ENCODE measurements around the gene MAP1LC3B.

The MAP1LC3B gene

GRCh38 chr16:87434146-87434667 is 42.1 kb downstream of the MAP1LC3B start:
- no peaks in the 10 kb centered on the region for H3K79me2 ChIP-seq (ENCODE audit: control insufficient read depth, insufficient read depth, low read length, poor library complexity)
- no peak overlapping the region for H4K91ac ChIP-seq (ENCODE audit: low read depth, low read length)
- H3K4me2 ChIP-seq (ENCODE audit: low read length): no peak overlapping the region
- no peak for DNase-seq
- no peak overlapping the region for H3K4ac ChIP-seq (ENCODE audit: low read depth, low read length)
- no peak overlapping the region for H2AK5ac ChIP-seq (ENCODE audit: low read length)
- no peak overlapping the region for H2BK5ac ChIP-seq (ENCODE audit: low read depth, low read length, poor library complexity)
- no peak overlapping the region for H2BK12ac ChIP-seq (ENCODE audit: low read length)
- H3K27me3 ChIP-seq (ENCODE audit: insufficient read depth, low read length): no peaks in the 10 kb centered on the region
- no peak overlapping the region for H3K23ac ChIP-seq (ENCODE audit: low read length)
- H3K4me3 ChIP-seq (ENCODE audit: low read depth, low read length): no peak overlapping the region
- no peak overlapping the region for H4K8ac ChIP-seq (ENCODE audit: low read depth, low read length)
- H2BK120ac ChIP-seq (ENCODE audit: insufficient read depth, low read length, poor library complexity): no peak overlapping the region
- peaks cover 0 to 5% of the 10 kb centered on the region in 2 experiments for H3K4me1 ChIP-seq (ENCODE audit: control insufficient read depth in 1 of 2, insufficient read depth in 2 of 2, low read length in 2 of 2)
- no peak overlapping the region for H3K27ac ChIP-seq (ENCODE audit: low read depth, low read length)
- H3K9ac ChIP-seq (ENCODE audit: low read length): no peak overlapping the region
- H3K14ac ChIP-seq (ENCODE audit: low read length): no peak overlapping the region
- no peaks in the 10 kb centered on the region for H3K9me3 ChIP-seq (ENCODE audit: insufficient read depth, low read depth, low read length)
- peaks cover 2 to 10% of the 10 kb centered on the region in 2 experiments for H3K36me3 ChIP-seq (ENCODE audit: control insufficient read depth in 1 of 2, insufficient read depth in 2 of 2, low read length in 2 of 2)
- no peak overlapping the region for H4K12ac ChIP-seq (ENCODE audit: low read depth, low read length)
- no peaks in the 10 kb centered on the region for H3K79me1 ChIP-seq (ENCODE audit: low read length)
- no CpG with 5 or more reads among the region's 22 CpGs for WGBS (ENCODE audit: extremely low coverage, insufficient coverage, insufficient read length)
- no peak overlapping the region for H3K18ac ChIP-seq (ENCODE audit: low read length)
- H2AFZ ChIP-seq (ENCODE audit: insufficient read depth, low read length, poor library complexity): no peak overlapping the region

GRCh38 chr16:87435372-87436224 is 43.5 kb downstream of the MAP1LC3B start:
- Histone ChIP-seq H3K27ac (ENCODE audit: low read depth, low read length) (no peak overlapping the region), H3K9ac (ENCODE audit: low read length) (no peak overlapping the region), H2BK5ac (ENCODE audit: low read depth, low read length, poor library complexity) (no peak overlapping the region), H3K9me3 (ENCODE audit: insufficient read depth, low read depth, low read length) (no peaks in the 10 kb centered on the region), H3K27me3 (ENCODE audit: insufficient read depth, low read length) (no peaks in the 10 kb centered on the region), H3K23ac (ENCODE audit: low read length) (no peak overlapping the region), H2AFZ (ENCODE audit: insufficient read depth, low read length, poor library complexity) (no peak overlapping the region), H2AK5ac (ENCODE audit: low read length) (no peak overlapping the region), H4K91ac (ENCODE audit: low read depth, low read length) (no peak overlapping the region), H4K8ac (ENCODE audit: low read depth, low read length) (no peak overlapping the region), H3K79me1 (ENCODE audit: low read length) (no peaks in the 10 kb centered on the region), H3K14ac (ENCODE audit: low read length) (no peak overlapping the region), H3K79me2 (ENCODE audit: control insufficient read depth, insufficient read depth, low read length, poor library complexity) (no peaks in the 10 kb centered on the region), H3K4me1 (ENCODE audit: control insufficient read depth in 1 of 2, insufficient read depth in 2 of 2, low read length in 2 of 2) (peaks cover 0 to 5% of the 10 kb centered on the region in 2 experiments), H4K12ac (ENCODE audit: low read depth, low read length) (no peak overlapping the region), H3K4me3 (ENCODE audit: low read depth, low read length) (peak overlapping the region; percentile 51), H3K36me3 (ENCODE audit: control insufficient read depth in 1 of 2, insufficient read depth in 2 of 2, low read length in 2 of 2) (peaks cover 2 to 8% of the 10 kb centered on the region in 2 experiments), H3K4me2 (ENCODE audit: low read length) (no peak overlapping the region), H2BK120ac (ENCODE audit: insufficient read depth, low read length, poor library complexity) (no peak overlapping the region), H3K4ac (ENCODE audit: low read depth, low read length) (no peak overlapping the region), H3K18ac (ENCODE audit: low read length) (no peak overlapping the region), H2BK12ac (ENCODE audit: low read length) (no peak overlapping the region)
- WGBS (ENCODE audit: extremely low coverage, insufficient coverage, insufficient read length): no CpG with 5 or more reads among the region's 23 CpGs
- no peak for DNase-seq

DNA sequence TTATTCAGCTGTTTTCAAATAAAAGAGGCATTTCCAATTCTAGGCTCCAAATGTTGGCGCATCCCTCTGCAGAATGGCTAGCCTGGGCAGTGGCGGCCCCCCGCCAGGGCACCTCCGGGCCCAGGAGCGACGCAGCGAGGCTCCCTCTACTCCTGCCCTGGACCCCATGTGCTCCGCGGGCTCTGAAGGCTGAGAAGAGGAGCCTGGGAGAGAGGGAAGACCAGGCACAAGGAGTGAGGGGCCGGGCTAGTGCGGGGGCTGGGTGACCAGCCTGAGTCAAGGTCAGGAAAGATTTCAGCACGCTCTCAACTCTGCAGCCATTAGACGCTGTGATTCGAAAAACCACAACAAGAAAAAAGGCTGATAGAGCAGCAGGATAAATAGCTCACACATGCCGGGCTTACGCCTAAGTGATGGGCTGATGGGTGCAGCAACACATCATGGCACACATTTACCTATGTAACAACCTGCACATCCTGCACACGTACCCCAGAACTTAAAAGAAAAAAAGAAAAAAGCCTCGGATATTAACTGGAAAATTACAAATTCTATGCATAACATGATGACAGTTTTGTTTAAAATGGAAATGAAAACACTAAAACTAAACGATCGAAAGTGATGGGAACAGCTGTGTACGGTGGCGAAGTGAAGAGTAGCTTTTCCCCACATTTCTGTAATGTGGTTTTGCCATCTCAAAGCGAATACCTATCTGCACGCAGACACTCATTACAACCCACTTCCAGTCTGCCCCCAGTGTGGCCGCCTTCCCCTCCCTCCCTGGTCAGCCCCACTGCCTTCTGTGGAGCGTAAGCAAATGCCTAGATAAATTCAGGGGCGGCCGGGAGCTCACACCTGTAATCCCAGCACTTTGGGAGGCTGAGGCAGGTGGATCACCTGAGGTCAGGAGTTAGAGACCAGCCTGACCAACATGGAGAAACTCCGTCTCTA is 44.4 kb downstream of the MAP1LC3B start:
- Histone ChIP-seq H4K91ac (ENCODE audit: low read depth, low read length) (no peak overlapping the region), H3K23ac (ENCODE audit: low read length) (no peak overlapping the region), H2BK5ac (ENCODE audit: low read depth, low read length, poor library complexity) (no peak overlapping the region), H3K9ac (ENCODE audit: low read length) (no peak overlapping the region), H3K4me1 (ENCODE audit: control insufficient read depth in 1 of 2, insufficient read depth in 2 of 2, low read length in 2 of 2) (peaks cover 0 to 4% of the 10 kb centered on the region in 2 experiments), H2AFZ (ENCODE audit: insufficient read depth, low read length, poor library complexity) (no peak overlapping the region), H3K27me3 (ENCODE audit: insufficient read depth, low read length) (no peaks in the 10 kb centered on the region), H4K12ac (ENCODE audit: low read depth, low read length) (no peak overlapping the region), H3K36me3 (ENCODE audit: control insufficient read depth in 1 of 2, insufficient read depth in 2 of 2, low read length in 2 of 2) (peaks cover 2 to 6% of the 10 kb centered on the region in 2 experiments), H3K4ac (ENCODE audit: low read depth, low read length) (no peak overlapping the region), H3K27ac (ENCODE audit: low read depth, low read length) (no peak overlapping the region), H3K14ac (ENCODE audit: low read length) (no peak overlapping the region), H3K79me2 (ENCODE audit: control insufficient read depth, insufficient read depth, low read length, poor library complexity) (no peaks in the 10 kb centered on the region), H3K79me1 (ENCODE audit: low read length) (no peaks in the 10 kb centered on the region), H3K18ac (ENCODE audit: low read length) (no peak overlapping the region), H2BK120ac (ENCODE audit: insufficient read depth, low read length, poor library complexity) (no peak overlapping the region), H3K9me3 (ENCODE audit: insufficient read depth, low read depth, low read length) (no peaks in the 10 kb centered on the region), H3K4me3 (ENCODE audit: low read depth, low read length) (no peak overlapping the region), H4K8ac (ENCODE audit: low read depth, low read length) (no peak overlapping the region), H3K4me2 (ENCODE audit: low read length) (no peak overlapping the region), H2AK5ac (ENCODE audit: low read length) (no peak overlapping the region), H2BK12ac (ENCODE audit: low read length) (no peak overlapping the region)
- DNase-seq: no peak
- WGBS (ENCODE audit: extremely low coverage, insufficient coverage, insufficient read length): no CpG with 5 or more reads among the region's 29 CpGs

DNA sequence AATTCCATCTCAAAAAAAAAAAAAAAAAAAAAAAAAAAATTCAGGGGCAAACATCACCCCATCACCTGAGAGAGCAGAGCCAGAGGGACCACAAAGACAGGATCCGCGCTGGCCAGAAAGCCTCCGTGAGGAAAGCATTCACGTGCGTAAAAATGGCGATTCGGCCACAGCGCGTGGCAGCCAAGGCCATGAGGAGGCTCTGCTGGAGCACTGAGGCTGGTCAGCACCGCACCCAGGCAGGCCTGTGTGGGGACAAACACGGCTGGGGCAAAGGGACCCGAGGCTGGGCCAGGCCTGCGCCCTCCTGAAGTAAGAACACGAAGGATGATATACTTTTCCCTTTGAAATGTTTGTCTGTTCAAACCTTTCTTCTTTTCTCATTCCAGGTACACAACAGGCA is 45.2 kb downstream of the MAP1LC3B start:
- no CpG with 5 or more reads among the region's 14 CpGs for WGBS (ENCODE audit: extremely low coverage, insufficient coverage, insufficient read length)
- Histone ChIP-seq H2BK12ac (ENCODE audit: low read length) (no peak overlapping the region), H3K79me2 (ENCODE audit: control insufficient read depth, insufficient read depth, low read length, poor library complexity) (no peaks in the 10 kb centered on the region), H2AFZ (ENCODE audit: insufficient read depth, low read length, poor library complexity) (no peak overlapping the region), H3K36me3 (ENCODE audit: control insufficient read depth in 1 of 2, insufficient read depth in 2 of 2, low read length in 2 of 2) (peaks cover 0 to 4% of the 10 kb centered on the region in 2 experiments), H3K27me3 (ENCODE audit: insufficient read depth, low read length) (no peaks in the 10 kb centered on the region), H2BK120ac (ENCODE audit: insufficient read depth, low read length, poor library complexity) (no peak overlapping the region), H3K9me3 (ENCODE audit: insufficient read depth, low read depth, low read length) (no peaks in the 10 kb centered on the region), H3K4me3 (ENCODE audit: low read depth, low read length) (peak overlapping the region; percentile 26), H2AK5ac (ENCODE audit: low read length) (no peak overlapping the region), H3K9ac (ENCODE audit: low read length) (no peak overlapping the region), H3K4me1 (ENCODE audit: control insufficient read depth in 1 of 2, insufficient read depth in 2 of 2, low read length in 2 of 2) (no peaks in the 10 kb centered on the region), H4K91ac (ENCODE audit: low read depth, low read length) (no peak overlapping the region), H2BK5ac (ENCODE audit: low read depth, low read length, poor library complexity) (no peak overlapping the region), H3K23ac (ENCODE audit: low read length) (no peak overlapping the region), H4K12ac (ENCODE audit: low read depth, low read length) (no peak overlapping the region), H3K79me1 (ENCODE audit: low read length) (no peaks in the 10 kb centered on the region), H3K4ac (ENCODE audit: low read depth, low read length) (no peak overlapping the region), H4K8ac (ENCODE audit: low read depth, low read length) (no peak overlapping the region), H3K4me2 (ENCODE audit: low read length) (no peak overlapping the region), H3K14ac (ENCODE audit: low read length) (no peak overlapping the region), H3K18ac (ENCODE audit: low read length) (no peak overlapping the region), H3K27ac (ENCODE audit: low read depth, low read length) (no peak overlapping the region)
- no peak for DNase-seq
